GM21381 (cell line): ENCODE results near the gene CUL4B.
"Not testable (repeated sequence)": the region's sequence is repeated elsewhere in the genome, so short reads cannot be mapped to it uniquely, and the experiment has no call there.

Source experiments
- ATAC-seq: cut with Tn5 transposase; IDR thresholded peaks from one replicate; pipeline ENCODE4 v1.9.1; 2021; ENCODE audit warnings: mild to moderate bottlenecking, moderate library complexity; ENCODE audit not compliant: unreplicated experiment

The CUL4B gene

GRCh38 chrX:120560842-120561633 is at the start of gene CUL4B:
TSS of gene CUL4B (minus strand) at chrX:120560962. CDS start at chrX:120560638, 324 bp downstream.
- ATAC-seq, result peak; percentile 84

GRCh38 chrX:120604361-120604782 is 43.6 kb upstream of the CUL4B start:
- peak; percentile 40 for ATAC-seq

GRCh38 chrX:120603707-120604360 is 43.1 kb upstream of the CUL4B start, which contains the start of gene MCTS1:
TSS of gene MCTS1 (plus strand) at chrX:120604101. CDS start at chrX:120604237, 136 bp downstream.
- peak; percentile 95 for ATAC-seq

DNA sequence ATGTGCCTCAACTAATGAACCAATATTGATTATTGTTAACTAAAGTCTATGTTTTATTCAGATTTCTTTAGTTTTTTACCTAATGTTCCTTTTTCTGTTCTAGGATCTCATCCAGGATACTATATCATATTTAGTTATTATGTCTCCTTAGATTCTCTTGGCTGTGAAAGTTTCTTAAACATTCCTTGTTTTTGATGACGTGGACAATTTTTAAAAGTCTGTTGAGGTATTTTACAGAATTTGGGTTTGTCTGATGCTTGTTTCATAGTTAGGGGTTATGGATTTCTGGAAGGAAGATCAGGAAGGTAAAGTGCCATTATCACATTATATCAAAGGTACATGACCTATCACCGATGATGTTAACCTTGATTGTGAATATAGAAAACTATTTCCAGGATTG is 24.9 kb upstream of the CUL4B start:
- no peak for ATAC-seq

GRCh38 chrX:120575379-120576114 is 14.8 kb upstream of the CUL4B start:
- ATAC-seq, result no peak

DNA sequence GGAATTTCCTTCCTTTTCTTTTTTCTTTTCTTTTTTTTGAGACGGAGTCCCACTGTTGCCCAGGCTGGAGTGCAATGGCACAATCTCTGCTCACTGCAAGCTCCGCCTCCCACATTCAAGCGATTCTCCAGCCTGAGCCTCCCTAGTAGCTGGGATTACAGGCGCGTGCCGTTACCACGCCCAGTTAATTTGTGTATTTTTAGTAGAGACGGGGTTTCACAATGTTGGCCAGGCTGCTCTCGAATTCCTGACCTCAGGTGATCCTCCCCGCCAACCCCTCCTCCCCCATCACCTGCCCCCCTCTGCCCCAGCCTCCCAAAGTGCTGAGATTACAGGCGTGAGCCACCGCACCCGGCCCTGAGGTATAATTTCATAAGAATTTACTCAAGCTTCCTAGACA is 13.0 kb upstream of the CUL4B start:
- not testable (repeated sequence) for ATAC-seq

GRCh38 chrX:120570011-120570600 is 9.3 kb upstream of the CUL4B start:
- no peak for ATAC-seq

- no peak for ATAC-seq
These were observed 7.8 kb upstream of the CUL4B start for GRCh38 chrX:120568609-120569008.

DNA sequence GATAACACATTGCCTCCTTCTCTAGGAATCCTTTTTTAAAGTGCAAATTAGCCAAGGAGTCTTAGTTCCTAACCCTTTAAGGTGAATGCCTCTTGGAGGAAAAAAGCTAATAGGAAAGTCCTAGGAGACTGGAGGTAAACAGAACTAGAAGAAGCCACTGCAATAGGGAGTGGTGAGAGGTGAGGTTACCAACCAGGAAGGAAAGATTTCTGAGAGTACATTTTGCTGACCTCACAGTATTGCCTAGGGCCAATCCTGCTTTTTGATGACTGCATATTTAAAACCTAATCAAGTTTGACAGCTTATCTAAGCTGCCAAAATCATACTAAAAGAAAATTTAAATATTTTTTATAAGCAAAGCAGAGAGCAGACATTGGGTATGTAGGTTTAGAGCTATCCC is 7.3 kb upstream of the CUL4B start:
- no peak for ATAC-seq

GRCh38 chrX:120566817-120567216 is 6.1 kb upstream of the CUL4B start:
- no peak for ATAC-seq

DNA sequence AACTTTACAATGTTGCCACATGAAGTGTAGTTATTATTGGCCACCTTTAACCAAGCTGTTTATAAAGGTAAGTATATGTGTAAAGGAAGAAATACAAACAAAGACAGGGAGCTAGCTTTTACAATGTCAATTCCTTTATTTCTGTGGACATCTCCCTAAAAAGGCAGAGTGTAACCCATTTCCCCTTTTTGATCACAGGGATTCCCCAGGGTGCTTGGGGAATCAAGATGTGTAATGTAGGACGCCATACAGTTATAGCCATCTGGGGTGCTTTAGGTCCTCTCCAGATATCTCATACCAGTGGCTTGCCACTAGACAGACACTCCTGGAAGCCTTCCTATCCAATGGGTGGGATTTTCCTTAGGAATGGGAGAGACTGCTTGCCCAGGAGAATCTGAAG is 4.2 kb upstream of the CUL4B start:
- ATAC-seq, result no peak

DNA sequence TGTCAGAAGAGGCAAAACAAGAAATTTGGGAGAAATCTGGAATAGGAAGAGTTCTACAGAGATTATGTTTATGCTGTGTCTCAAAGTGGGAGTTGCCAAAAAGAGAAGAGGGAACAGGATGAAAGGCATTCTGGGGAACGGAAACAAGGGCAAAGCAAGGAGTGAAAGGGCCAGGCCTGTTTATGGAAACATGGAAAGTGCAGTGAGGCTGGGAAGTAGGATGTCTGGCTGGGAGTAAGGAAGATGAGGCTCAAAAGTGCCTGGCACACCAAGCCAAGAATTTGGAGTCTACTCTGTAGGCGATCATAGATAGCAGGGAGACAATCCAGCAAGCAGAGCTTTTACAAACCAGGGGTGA is 1.8 kb upstream of the CUL4B start:
- no peak for ATAC-seq

DNA sequence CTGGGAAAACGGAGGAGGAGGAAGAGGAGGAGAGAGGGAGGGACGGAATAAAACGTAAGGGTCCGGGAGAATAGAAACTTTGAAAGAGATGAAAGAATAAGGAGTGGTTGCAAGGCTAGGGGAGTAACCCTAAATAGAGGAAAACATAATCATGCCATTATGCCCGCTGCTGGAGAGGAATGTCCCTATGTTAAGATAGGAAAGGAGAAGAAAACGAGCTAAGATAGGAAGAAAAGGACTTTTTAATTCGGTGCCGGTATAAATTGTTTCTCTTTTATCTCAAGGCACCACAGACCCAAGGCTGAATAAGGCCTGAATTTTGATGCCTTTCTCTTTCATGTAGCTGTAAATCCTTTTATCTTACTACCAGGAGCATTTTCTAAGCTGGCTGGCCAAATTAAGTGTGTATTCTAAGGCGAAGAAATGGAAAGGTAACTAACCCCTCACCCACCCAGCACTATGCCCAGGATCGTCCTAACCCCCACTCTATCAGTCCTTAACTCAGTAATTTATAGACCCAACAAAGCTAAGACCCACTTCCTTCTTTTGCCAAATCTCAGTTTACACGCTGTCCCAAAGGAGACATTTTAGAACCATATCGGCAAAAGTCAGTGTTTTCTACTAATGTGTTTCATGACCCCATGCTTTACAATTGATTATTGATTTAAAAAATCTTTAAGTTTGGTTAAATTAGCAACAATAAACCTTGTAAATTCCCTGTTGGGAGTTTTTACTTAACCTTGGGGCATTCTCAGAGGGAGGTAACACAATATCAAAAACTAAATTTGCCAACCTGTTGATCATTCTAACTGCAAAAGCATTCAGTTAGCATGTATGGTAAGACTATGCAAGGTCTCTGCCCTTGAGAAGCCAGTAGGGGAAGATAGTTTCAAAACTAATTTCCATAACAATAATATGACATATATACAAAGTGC is 1.1 kb upstream of the CUL4B start:
- ATAC-seq, result no peak

- peak; percentile 36 for ATAC-seq
These were observed 339 bp downstream of the CUL4B start for GRCh38 chrX:120560405-120560841.

- no peak for ATAC-seq
These were observed 958 bp downstream of the CUL4B start for GRCh38 chrX:120559804-120560203.

- ATAC-seq, result no peak
These were observed 4.5 kb downstream of the CUL4B start for GRCh38 chrX:120556251-120556650.

DNA sequence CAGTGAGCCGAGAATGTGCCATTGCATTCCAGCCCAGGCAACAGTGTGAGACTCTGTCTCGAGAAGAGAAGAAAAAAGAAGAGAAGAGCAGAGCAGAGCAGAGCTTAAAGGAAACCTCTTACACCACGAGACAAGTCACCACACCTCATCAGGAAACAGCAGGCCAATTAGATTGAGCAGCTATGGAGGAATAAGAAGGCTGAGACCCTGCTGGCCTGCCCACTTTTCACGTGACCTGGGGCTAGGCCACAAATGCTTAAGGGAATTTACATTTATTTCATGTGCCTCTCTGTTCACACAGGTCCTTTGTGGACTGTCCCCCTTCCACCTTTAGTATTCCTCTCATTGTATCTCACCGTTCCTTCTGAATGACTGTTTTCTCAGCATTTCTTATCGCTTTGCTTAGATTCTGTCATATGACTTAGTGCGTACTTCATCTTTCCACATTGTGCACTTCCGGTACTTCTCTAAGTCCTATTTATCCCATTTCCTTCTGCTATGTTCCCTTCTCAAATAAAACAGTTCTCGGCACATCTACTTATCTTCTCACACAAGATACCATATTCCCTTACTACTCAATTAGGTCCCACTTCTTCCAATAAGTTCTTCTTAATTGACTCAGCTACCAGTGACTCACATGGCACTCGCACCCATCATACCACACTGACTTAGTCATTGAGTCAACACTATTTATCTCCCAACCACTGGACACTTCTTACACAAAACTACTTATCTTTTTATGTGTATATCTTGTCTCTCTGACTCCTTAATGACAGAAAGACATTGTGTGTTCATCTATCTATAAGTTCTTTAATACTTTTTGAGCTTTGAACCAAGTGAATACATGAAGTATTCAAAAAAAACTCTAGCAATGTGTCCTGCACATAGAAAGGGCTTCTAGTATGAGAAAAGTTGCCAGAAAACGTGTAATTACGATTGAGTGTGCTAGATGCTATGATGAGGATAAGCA is 11.0 kb downstream of the CUL4B start:
- no peak for ATAC-seq

- no peak for ATAC-seq
These were observed 24.7 kb downstream of the CUL4B start for GRCh38 chrX:120536061-120536460.
